Germinal center (tissue), 1 donor: Measurements from ENCODE around the gene C10orf143.
"Not testable (repeated sequence)": the region's sequence is repeated elsewhere in the genome, so short reads cannot be mapped to it uniquely, and the experiment has no call there.

Source experiments
- DNase-seq: peaks from one replicate; pipeline ENCODE4 v3.0.0; 2012; ENCODE audit warnings: mixed read lengths, low spot score

C10orf143 gene

GRCh38 chr10:130111113-130111851 lies 652 bp upstream of the C10orf143 start:
- DNase-seq: peak; percentile 96

DNA sequence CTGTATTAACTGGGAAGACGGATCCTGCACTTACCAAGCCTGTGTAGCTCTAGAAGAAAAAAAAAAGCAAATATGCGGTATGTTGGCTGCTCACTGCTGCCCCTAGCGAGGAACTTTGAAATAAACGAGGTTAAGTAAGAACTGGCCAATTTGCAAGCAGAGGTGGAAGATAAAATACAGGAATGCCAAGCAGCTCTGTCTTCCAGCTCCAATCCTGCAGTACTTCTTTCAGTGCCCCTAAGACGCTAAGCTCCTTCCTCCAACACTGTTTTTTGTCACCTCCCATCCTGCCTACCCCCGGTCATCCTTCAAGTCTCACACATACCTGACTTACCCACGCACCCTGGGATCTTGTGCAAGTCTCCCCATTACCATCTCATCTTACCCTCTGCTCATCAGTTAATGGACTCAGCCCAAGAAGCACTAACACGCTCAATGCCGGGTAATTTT lies 809 bp downstream of the C10orf143 start:
- peak; percentile 64 for DNase-seq

DNA sequence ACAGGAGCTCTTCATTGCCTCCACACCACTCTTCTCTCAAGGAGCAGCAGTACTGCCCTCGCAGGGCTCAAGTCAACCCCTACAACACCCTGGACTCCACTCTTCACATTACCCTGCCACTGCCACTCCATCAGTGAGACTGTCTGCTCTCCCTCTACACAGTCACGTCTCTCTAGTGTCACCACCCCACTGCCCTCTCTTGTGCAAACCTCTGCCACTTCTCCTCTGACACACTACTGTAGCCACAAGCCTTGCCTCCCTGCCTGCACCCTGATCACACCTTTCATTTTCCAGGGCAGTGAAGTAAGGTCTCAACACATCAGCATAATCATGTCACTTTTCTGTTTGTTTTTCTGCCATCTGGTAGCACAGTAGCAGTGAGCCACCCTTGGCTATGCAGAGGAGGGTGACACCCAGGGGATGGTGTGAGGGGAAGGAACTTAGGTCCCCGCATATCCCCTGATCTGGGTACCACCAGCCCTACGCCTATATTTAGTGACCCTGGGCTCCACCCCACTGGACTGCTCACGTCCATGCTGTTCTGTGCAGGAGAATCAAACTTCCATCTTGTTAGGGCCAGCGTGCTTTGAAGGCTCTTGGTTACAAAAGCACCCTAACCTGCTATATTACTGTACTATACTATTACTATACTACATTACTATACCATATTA lies 1.6 kb downstream of the C10orf143 start:
- DNase-seq: no peak

DNA sequence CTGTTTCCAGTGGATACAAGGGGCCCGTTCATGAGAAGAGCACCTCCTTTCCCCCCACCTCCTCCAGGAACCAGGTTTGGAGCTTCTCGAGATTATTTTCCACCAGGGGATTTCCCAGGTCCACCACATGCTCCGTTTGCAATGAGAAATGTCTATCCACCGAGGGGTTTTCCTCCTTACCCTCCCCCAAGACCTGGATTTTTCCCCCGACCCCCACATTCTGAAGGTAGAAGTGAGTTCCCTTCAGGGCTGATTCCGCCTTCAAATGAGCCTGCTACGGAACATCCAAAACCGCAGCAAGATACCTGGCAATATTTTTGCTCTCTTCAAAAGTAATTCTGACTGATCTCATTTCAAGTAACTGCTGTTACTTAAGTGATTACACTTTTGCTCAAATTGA lies 2.5 kb downstream of the C10orf143 start:
- not testable (repeated sequence) for DNase-seq

- DNase-seq: no peak
Measured at GRCh38 chr10:130105724-130106123, 4.9 kb downstream of the C10orf143 start.

- DNase-seq: no peak
Measured at GRCh38 chr10:130099344-130099743, 11.3 kb downstream of the C10orf143 start.

- not testable (repeated sequence) for DNase-seq
Measured at GRCh38 chr10:130090565-130090964, 20.1 kb downstream of the C10orf143 start.

GRCh38 chr10:130080461-130080814 lies 30.2 kb downstream of the C10orf143 start:
- DNase-seq: no peak

- no peak for DNase-seq
Measured at GRCh38 chr10:130079614-130080460, 30.8 kb downstream of the C10orf143 start.

DNA sequence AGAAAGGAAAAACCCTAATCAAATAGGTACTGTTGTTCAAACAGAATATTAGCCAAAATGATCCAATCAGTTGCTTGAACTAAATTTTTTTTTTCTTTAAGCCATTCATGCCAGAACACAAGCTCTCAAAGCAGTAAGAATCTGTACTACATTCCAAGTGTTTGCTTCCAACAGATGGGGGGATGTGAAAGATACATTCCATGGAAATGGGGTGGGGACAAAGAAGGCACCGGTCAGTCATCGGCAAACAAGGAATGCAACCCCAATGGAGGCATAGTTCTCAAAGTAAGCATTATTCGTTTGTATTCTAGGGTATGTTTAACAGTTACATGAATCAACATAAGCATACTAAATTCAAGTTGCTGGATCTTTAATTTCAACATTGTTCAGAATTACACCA lies 32.5 kb downstream of the C10orf143 start:
- no peak for DNase-seq

GRCh38 chr10:130076681-130077080 lies 33.9 kb downstream of the C10orf143 start:
- no peak for DNase-seq

DNA sequence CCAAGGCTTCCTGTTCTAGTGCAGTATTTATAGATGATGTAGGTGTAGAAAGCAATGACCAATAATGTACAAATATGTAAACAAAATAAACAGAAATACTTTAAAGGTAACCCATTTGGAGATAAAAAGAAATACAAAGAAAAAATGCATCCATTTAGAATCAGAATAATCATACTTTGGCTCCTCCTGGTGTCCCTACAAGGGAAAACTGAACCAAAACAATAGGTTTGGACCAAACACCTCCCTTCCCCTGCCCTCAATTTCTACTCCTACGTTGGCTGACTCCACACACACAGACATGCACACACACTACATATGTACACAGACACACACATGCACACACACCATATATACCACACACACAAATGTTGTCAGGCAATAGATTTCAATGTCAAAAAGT lies 36.0 kb downstream of the C10orf143 start:
- DNase-seq: no peak

DNA sequence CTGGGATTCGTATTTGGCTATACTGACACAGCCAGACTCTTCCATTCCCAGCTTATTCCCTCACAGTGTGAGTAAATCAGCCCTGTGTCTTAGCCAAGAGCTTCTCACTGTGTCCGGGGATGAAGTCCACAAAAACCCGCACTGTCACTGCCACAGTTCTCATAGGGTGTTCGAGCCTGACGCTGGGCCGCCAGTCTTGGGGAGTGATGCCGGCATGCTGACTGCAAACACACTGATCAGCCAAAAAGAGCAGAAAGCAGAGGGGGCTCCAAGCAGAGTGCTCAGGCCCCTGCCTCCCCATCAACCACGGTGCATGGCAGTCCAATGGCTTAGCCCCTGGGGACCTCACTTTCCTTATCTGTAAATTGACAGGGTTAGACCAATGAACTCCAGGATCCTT lies 36.7 kb downstream of the C10orf143 start:
- DNase-seq: no peak

- DNase-seq: no peak
Measured at GRCh38 chr10:130072247-130072646, 38.4 kb downstream of the C10orf143 start.

GRCh38 chr10:130067893-130068292 lies 42.7 kb downstream of the C10orf143 start:
- DNase-seq: no peak

DNA sequence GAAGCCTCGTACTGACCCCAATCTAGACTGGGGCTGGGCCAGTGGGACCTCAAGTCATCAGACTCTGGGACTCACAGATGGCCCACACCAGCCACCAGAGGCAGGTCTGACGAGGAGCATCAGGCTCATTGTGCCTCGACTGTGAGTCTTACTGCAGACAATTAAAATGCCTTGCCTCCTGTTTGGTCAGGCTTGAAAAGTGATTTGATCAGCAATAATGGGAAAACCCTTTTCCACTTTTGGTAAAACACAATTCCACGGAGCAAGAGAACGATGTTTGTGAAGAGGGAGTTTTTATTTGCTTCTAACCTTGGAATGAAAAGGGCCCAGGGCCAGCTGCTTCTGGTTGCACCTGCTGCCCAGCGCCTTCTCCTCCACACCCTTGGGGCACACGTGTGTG lies 43.9 kb downstream of the C10orf143 start:
- DNase-seq: no peak

GRCh38 chr10:130065251-130065650 lies 45.4 kb downstream of the C10orf143 start:
- no peak for DNase-seq

DNA sequence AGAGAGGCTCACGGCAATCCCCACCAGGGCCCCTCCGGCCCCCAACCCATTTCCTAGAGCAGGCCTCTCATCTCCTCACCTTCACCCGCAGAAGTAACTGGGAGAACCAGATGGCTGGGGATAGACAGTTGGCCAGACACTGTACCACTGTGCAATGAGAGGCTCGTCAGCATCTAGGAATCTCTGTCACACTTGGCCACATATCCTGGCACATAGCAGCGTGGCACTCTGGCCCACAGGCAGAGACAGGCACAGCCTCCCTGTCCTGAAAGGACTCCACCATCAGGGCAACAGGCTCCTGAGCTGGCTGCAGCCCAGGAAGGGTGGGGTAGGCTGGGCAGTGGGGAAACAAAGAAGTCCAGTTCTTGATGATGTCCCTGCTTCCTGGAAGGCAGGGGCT lies 45.8 kb downstream of the C10orf143 start:
- DNase-seq: no peak

DNA sequence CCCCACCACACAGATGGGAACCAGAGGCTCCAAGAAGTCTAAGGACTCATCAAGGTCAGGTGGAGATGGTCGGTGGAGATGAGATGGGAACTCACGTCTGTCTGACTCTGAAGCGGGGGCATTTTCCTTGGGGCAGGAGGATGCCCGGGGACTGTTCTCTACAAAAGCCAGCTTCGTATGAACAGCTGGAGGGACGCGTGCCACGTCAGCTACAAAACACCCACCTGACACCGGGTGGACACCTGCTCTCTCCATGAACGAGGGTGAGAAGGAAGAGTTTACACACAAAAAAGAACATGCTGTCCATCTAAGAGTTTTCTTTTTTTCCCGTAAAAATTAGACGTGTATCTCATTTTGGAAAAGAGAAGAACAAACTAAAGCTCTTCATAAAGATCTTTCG lies 47.7 kb downstream of the C10orf143 start:
- no peak for DNase-seq

- no peak for DNase-seq
Measured at GRCh38 chr10:130062201-130062600, 48.4 kb downstream of the C10orf143 start.

DNA sequence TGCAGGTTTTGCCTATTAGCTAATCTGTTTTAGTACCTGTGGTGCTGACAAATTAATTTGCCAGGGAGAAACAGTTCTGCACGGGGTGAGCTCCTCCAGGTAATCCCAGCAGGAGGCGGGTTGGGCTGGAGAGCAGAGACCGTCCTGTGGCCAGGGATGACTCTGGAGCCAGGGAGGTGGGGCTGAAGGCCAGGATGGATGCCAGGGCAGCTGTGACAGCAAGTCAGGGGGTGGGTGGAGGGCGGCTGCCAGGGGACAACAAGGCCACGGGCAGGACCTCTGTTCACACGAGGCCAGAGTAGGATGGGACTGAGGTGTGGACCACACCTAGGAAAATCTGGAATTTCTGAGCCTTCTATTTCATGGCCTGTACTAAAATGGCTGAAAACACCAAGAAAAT lies 48.9 kb downstream of the C10orf143 start:
- DNase-seq: no peak

- no peak for DNase-seq
Measured at GRCh38 chr10:130054021-130054420, 56.6 kb downstream of the C10orf143 start.

DNA sequence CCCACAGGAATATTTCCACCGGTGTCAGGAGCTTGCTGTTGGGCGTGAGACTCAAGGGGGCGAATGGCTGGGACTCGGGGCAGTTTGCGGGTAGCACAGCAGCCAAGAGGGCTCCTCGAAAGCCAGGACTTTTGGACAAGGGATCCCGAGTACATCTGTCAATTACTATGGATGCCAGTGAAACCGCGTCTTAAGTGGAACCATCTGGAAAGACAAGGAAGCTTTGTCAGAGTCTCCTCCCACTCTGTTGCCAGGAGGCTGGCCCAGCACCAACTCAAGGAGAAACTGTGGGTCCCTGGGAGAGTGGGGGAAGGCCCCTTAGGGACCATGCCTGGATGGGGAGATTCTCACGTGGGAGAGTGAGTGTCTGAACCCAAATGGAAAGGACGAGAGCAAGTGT lies 57.1 kb downstream of the C10orf143 start:
- DNase-seq: no peak
